HG03045 (cell line): ENCODE measurements around the gene NECAB3.

Experiments
- ATAC-seq: cut with Tn5 transposase; IDR thresholded peaks from one replicate; pipeline ENCODE4 v1.9.1; 2021; ENCODE audit warnings: mild to moderate bottlenecking, moderate library complexity; ENCODE audit not compliant: unreplicated experiment

The NECAB3 gene

GRCh38 chr20:33697129-33697528 is 22.9 kb upstream of the NECAB3 start:
- no peak for ATAC-seq

GRCh38 chr20:33696448-33696847 is 22.2 kb upstream of the NECAB3 start:
- ATAC-seq = no peak

- no peak for ATAC-seq
Observed at GRCh38 chr20:33694639-33695012, 20.4 kb upstream of the NECAB3 start.

- no peak for ATAC-seq
Observed at GRCh38 chr20:33693741-33694638, 19.8 kb upstream of the NECAB3 start.

- ATAC-seq = no peak
Observed at GRCh38 chr20:33693289-33693688, 19.1 kb upstream of the NECAB3 start.

GRCh38 chr20:33689973-33690372 is 15.7 kb upstream of the NECAB3 start:
- ATAC-seq = no peak

- no peak for ATAC-seq
Observed at GRCh38 chr20:33689493-33689892, 15.3 kb upstream of the NECAB3 start.

- ATAC-seq = no peak
Observed at GRCh38 chr20:33688938-33689424, 14.8 kb upstream of the NECAB3 start.

- ATAC-seq = no peak
Observed at GRCh38 chr20:33687993-33688937, 14.0 kb upstream of the NECAB3 start.

- no peak for ATAC-seq
Observed at GRCh38 chr20:33687370-33687915, 13.2 kb upstream of the NECAB3 start.

GRCh38 chr20:33686984-33687366 is 12.7 kb upstream of the NECAB3 start:
- no peak for ATAC-seq

GRCh38 chr20:33686100-33686983 is 12.1 kb upstream of the NECAB3 start, which contains the start of gene E2F1:
E2F1 (minus strand) TSS chr20:33686385; CDS start chr20:33686264, 121 bp downstream.
- peak; percentile 83 for ATAC-seq

GRCh38 chr20:33685328-33686099 is 11.3 kb upstream of the NECAB3 start:
- peak; percentile 35 for ATAC-seq

- no peak for ATAC-seq
Observed at GRCh38 chr20:33684533-33685327, 10.5 kb upstream of the NECAB3 start.

GRCh38 chr20:33681728-33682353 is 7.6 kb upstream of the NECAB3 start:
- ATAC-seq = no peak

- no peak for ATAC-seq
Observed at GRCh38 chr20:33681288-33681687, 7.1 kb upstream of the NECAB3 start.

GRCh38 chr20:33680686-33681085 is 6.5 kb upstream of the NECAB3 start:
- no peak for ATAC-seq
